RWPE1 (cell line): Measurements from ENCODE around the gene R3HDM4.

Experiments
- CTCF ChIA-PET: fragments of 350-600 bp; sonication (Branson Sonifier 250); formaldehyde crosslinking; extraction: SDS; loops from one replicate; lab custom pipeline; 2021; lab: Yijun Ruan, JAX
- POLR2A ChIA-PET: fragments of 400-600 bp; formaldehyde crosslinking; extraction: SDS; loops from one replicate; lab custom pipeline; 2020; ENCODE audit warnings: antibody characterized with exemption; ENCODE audit not compliant: low non-redundant PET; lab: Yijun Ruan, JAX
- DNase-seq: peaks from one replicate; pipeline ENCODE4 v3.0.0; 2012; ENCODE audit warnings: low spot score
- H3K27ac ChIP-seq: fragments of 450-650 bp; 2 replicates; pipeline ENCODE4 v1.5.1; 2017
- CTCF ChIP-seq: fragments of 450-650 bp; conservative IDR thresholded peaks from 2 replicates; pipeline ENCODE4 v1.5.1; 2017; ENCODE audit warnings: low read depth, mild to moderate bottlenecking

The R3HDM4 gene

GRCh38 chr19:956766-957440, 43.9 kb upstream of the R3HDM4 start:
- no peak for TF ChIP-seq CTCF
- CTCF ChIA-PET, result interaction anchor here (0.5 kb wide), 1 partner anchor 159 kb away, joined by 3 read pairs; no protein-coding TSS in a partner anchor
- H3K27ac ChIP-seq, result peak overlapping the region; percentile 42
- peak; percentile 61 for DNase-seq
- POLR2A ChIA-PET, result interaction anchor here (1.0 kb wide), 1 partner anchor 34 kb away, joined by 4 read pairs; no protein-coding TSS in a partner anchor

GRCh38 chr19:955803-956765, 43.1 kb upstream of the R3HDM4 start:
- POLR2A ChIA-PET, result interaction anchor here (1.0 kb wide), 1 partner anchor 33 kb away, joined by 4 read pairs; no protein-coding TSS in a partner anchor
- TF ChIP-seq CTCF, result no peak

GRCh38 chr19:954672-955494, 41.9 kb upstream of the R3HDM4 start:
- no peak for DNase-seq
- ChIA-PET POLR2A (no interaction called here), CTCF (no interaction called here)
- H3K27ac ChIP-seq, result no peak overlapping the region
- TF ChIP-seq CTCF, result no peak

More at GRCh38 chr19:955803-956765, 43.1 kb upstream of the R3HDM4 start:
- CTCF ChIA-PET, result interaction anchor here (0.5 kb wide), 1 partner anchor 158 kb away, joined by 3 read pairs; no protein-coding TSS in a partner anchor
- no peak for DNase-seq
- peak overlapping the region; percentile 42; the same call in 1 of the 2 replicates for H3K27ac ChIP-seq

- H3K27ac ChIP-seq, result no peak overlapping the region
- no peak for TF ChIP-seq CTCF
- CTCF ChIA-PET, result interaction anchor here (1.0 kb wide), 1 partner anchor 17 kb away, joined by 3 read pairs; no protein-coding TSS in a partner anchor
- DNase-seq, result no peak
- POLR2A ChIA-PET, result no interaction called here
Measured at GRCh38 chr19:954272-954671, 41.3 kb upstream of the R3HDM4 start.

GRCh38 chr19:953445-954271, 40.6 kb upstream of the R3HDM4 start:
- ChIA-PET CTCF (interaction anchor here (1.0 kb wide), 1 partner anchor 17 kb away, joined by 3 read pairs; no protein-coding TSS in a partner anchor), POLR2A (no interaction called here)
- no peak overlapping the region for H3K27ac ChIP-seq
- DNase-seq, result no peak
- no peak for TF ChIP-seq CTCF
